ENCODE measurements around the gene ELFN2.

Gene ELFN2

GRCh38 chr22:37379722-37380121 lies 47.6 kb downstream of the ELFN2 start:
- Histone ChIP-seq H3K4me1 (ENCODE audit: insufficient read depth, low read length) (peaks cover 4% of the 10 kb centered on the region; the same call in 1 of the 2 replicates), H3K9me3 (ENCODE audit: control insufficient read depth, insufficient read depth, low read length) (no peaks in the 10 kb centered on the region), H3K9ac (ENCODE audit: low read depth, low read length) (no peak overlapping the region), H3K36me3 (ENCODE audit: insufficient read depth, low read length) (no peaks in the 10 kb centered on the region)

DNA sequence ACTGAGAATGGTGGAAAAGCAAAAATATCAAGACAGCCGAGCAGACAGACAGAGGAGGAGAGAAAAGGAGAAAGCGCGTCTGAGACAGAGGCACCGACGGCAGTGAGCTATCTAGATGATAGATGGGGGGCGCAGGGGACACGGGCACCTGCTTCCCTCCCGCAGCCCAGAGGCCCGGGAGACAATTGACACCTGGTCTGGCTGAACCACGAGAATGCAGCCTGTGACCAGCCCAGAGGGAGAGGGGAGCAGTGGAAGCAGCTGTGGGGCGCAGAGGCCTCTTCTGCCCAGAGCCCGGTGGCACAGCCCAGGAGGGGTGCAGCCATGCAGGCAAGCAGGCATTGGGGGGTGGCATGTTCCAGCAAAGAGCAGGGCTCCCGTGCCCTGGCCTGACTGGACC lies 48.2 kb downstream of the ELFN2 start:
- H3K4me1 ChIP-seq (ENCODE audit: insufficient read depth, low read length): peaks cover 4% of the 10 kb centered on the region; the same call in 1 of the 2 replicates
- H3K36me3 ChIP-seq (ENCODE audit: insufficient read depth, low read length): no peaks in the 10 kb centered on the region
- H3K9me3 ChIP-seq (ENCODE audit: control insufficient read depth, insufficient read depth, low read length): no peaks in the 10 kb centered on the region
- H3K9ac ChIP-seq (ENCODE audit: low read depth, low read length): no peak overlapping the region

GRCh38 chr22:37378642-37379058 lies 48.6 kb downstream of the ELFN2 start:
- Histone ChIP-seq H3K9me3 (ENCODE audit: control insufficient read depth, insufficient read depth, low read length) (no peaks in the 10 kb centered on the region), H3K9ac (ENCODE audit: low read depth, low read length) (no peak overlapping the region), H3K36me3 (ENCODE audit: insufficient read depth, low read length) (no peaks in the 10 kb centered on the region), H3K4me1 (ENCODE audit: insufficient read depth, low read length) (peaks cover 4% of the 10 kb centered on the region; the same call in 1 of the 2 replicates)

- H3K4me1 ChIP-seq (ENCODE audit: insufficient read depth, low read length): peaks cover 4% of the 10 kb centered on the region; the same call in 1 of the 2 replicates
- H3K9me3 ChIP-seq (ENCODE audit: control insufficient read depth, insufficient read depth, low read length): no peaks in the 10 kb centered on the region
- no peaks in the 10 kb centered on the region for H3K36me3 ChIP-seq (ENCODE audit: insufficient read depth, low read length)
- H3K9ac ChIP-seq (ENCODE audit: low read depth, low read length): no peak overlapping the region
Measured at GRCh38 chr22:37377927-37378326, 49.4 kb downstream of the ELFN2 start.

DNA sequence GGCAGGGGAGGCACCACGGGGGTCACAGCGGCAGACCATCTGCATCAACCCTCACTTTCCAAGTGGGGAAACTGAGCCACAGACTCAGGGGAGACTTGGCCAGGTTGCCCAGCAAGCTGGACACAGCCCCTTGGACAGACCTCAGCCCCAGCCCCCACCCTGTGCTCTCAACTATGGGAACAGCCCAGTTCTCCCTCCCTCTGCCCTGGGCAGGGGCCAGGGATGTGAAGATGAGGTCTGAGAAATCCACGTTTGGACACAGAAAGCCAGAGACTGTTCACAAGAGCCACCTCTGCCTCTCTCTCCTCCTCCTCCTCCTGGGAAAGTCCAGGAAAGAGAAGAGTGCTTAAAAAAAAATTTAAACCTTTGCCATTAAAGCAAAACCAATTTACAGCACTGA lies 50.1 kb downstream of the ELFN2 start:
- H3K36me3 ChIP-seq (ENCODE audit: insufficient read depth, low read length): no peaks in the 10 kb centered on the region
- H3K9ac ChIP-seq (ENCODE audit: low read depth, low read length): no peak overlapping the region
- peaks cover 4% of the 10 kb centered on the region; the same call in 1 of the 2 replicates for H3K4me1 ChIP-seq (ENCODE audit: insufficient read depth, low read length)
- H3K9me3 ChIP-seq (ENCODE audit: control insufficient read depth, insufficient read depth, low read length): no peaks in the 10 kb centered on the region

DNA sequence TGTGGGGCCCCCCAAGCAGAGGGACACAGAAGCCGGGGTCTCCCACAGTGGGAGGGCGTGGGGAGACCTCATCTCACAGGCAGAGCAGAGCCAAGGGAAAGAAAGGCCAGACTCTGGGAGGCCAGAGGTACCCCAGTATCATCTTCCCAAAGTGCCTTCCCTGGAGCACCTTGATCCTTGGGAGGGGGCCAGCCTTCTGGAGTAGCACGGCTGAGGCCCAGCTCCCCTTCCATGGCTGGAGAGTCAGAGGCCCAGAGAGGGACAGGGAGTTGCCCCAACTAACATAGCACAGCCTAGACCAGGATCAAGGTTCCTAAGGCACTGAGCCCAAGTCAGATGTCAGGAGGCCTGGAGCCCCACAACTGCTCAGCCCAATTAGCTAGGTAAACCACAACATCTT lies 50.6 kb downstream of the ELFN2 start:
- H3K9ac ChIP-seq (ENCODE audit: low read depth, low read length): no peak overlapping the region
- H3K9me3 ChIP-seq (ENCODE audit: control insufficient read depth, insufficient read depth, low read length): no peaks in the 10 kb centered on the region
- peaks cover 4% of the 10 kb centered on the region; the same call in 1 of the 2 replicates for H3K4me1 ChIP-seq (ENCODE audit: insufficient read depth, low read length)
- H3K36me3 ChIP-seq (ENCODE audit: insufficient read depth, low read length): no peaks in the 10 kb centered on the region

- Histone ChIP-seq H3K36me3 (ENCODE audit: insufficient read depth, low read length) (no peaks in the 10 kb centered on the region), H3K9me3 (ENCODE audit: control insufficient read depth, insufficient read depth, low read length) (no peaks in the 10 kb centered on the region), H3K9ac (ENCODE audit: low read depth, low read length) (no peak overlapping the region), H3K4me1 (ENCODE audit: insufficient read depth, low read length) (no peaks in the 10 kb centered on the region)
Measured at GRCh38 chr22:37375801-37376200, 51.5 kb downstream of the ELFN2 start.

GRCh38 chr22:37374571-37374970 lies 52.7 kb downstream of the ELFN2 start:
- Histone ChIP-seq H3K9ac (ENCODE audit: low read depth, low read length) (no peak overlapping the region), H3K4me1 (ENCODE audit: insufficient read depth, low read length) (no peaks in the 10 kb centered on the region), H3K36me3 (ENCODE audit: insufficient read depth, low read length) (no peaks in the 10 kb centered on the region), H3K9me3 (ENCODE audit: control insufficient read depth, insufficient read depth, low read length) (no peaks in the 10 kb centered on the region)

- H3K9me3 ChIP-seq (ENCODE audit: control insufficient read depth, insufficient read depth, low read length): no peaks in the 10 kb centered on the region
- no peak overlapping the region for H3K9ac ChIP-seq (ENCODE audit: low read depth, low read length)
- peaks cover 6% of the 10 kb centered on the region; the same call in 1 of the 2 replicates for H3K4me1 ChIP-seq (ENCODE audit: insufficient read depth, low read length)
- H3K36me3 ChIP-seq (ENCODE audit: insufficient read depth, low read length): no peaks in the 10 kb centered on the region
Measured at GRCh38 chr22:37373451-37373850, 53.8 kb downstream of the ELFN2 start.

DNA sequence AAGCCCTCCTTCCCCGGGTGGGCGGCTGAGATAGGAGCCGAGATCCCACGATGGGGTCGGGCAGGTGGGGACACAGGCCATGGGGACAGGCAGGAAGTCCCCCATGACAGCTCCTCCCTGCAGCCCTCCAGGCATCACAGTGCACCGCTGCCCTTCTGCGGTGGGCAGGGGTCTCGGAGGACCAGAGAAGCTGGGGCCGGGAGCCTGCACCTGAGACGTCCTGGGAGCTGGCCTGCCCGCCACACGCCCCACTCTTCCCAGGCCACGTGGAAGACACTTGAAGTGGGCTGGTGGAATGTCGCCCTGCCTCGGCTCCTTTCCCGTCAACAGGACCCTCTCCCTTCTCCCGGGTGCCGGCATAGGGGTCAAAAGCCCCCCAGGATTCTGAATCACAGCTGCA lies 55.4 kb downstream of the ELFN2 start:
- Histone ChIP-seq H3K9ac (ENCODE audit: low read depth, low read length) (no peak overlapping the region), H3K36me3 (ENCODE audit: insufficient read depth, low read length) (no peaks in the 10 kb centered on the region), H3K9me3 (ENCODE audit: control insufficient read depth, insufficient read depth, low read length) (no peaks in the 10 kb centered on the region), H3K4me1 (ENCODE audit: insufficient read depth, low read length) (peaks cover 6% of the 10 kb centered on the region; the same call in 1 of the 2 replicates)

- Histone ChIP-seq H3K36me3 (ENCODE audit: insufficient read depth, low read length) (no peaks in the 10 kb centered on the region), H3K4me1 (ENCODE audit: insufficient read depth, low read length) (peaks cover 6% of the 10 kb centered on the region; the same call in 1 of the 2 replicates), H3K9me3 (ENCODE audit: control insufficient read depth, insufficient read depth, low read length) (no peaks in the 10 kb centered on the region), H3K9ac (ENCODE audit: low read depth, low read length) (no peak overlapping the region)
Measured at GRCh38 chr22:37371491-37371890, 55.8 kb downstream of the ELFN2 start.

GRCh38 chr22:37370306-37370979 lies 56.8 kb downstream of the ELFN2 start:
- H3K4me1 ChIP-seq (ENCODE audit: insufficient read depth, low read length): peaks cover 6% of the 10 kb centered on the region; the same call in 1 of the 2 replicates
- H3K9ac ChIP-seq (ENCODE audit: low read depth, low read length): no peak overlapping the region
- no peaks in the 10 kb centered on the region for H3K36me3 ChIP-seq (ENCODE audit: insufficient read depth, low read length)
- no peaks in the 10 kb centered on the region for H3K9me3 ChIP-seq (ENCODE audit: control insufficient read depth, insufficient read depth, low read length)

DNA sequence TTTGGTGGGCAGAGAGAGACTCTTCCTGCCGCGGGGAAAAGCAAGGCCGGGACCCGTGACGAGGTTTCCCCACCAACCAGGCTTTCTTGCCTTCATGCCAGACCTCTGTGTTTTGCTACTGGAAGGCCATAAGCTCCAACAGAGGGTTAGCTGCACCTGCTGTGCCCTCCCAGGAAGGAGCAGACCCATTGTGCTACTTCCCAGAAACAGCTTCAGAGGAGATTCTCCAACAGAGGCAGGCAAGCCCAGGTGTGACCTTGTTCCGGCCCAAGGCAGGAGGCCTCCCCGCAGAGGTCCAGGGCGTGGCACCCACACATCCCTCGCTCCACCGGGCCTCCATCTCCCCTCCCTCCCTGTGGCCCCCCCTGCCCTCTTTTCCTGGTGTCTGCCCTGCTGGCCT lies 57.8 kb downstream of the ELFN2 start:
- H3K4me1 ChIP-seq (ENCODE audit: insufficient read depth, low read length): peaks cover 6% of the 10 kb centered on the region; the same call in 1 of the 2 replicates
- H3K9me3 ChIP-seq (ENCODE audit: control insufficient read depth, insufficient read depth, low read length): no peaks in the 10 kb centered on the region
- no peaks in the 10 kb centered on the region for H3K36me3 ChIP-seq (ENCODE audit: insufficient read depth, low read length)
- H3K9ac ChIP-seq (ENCODE audit: low read depth, low read length): no peak overlapping the region

GRCh38 chr22:37368058-37368457 lies 59.2 kb downstream of the ELFN2 start:
- peaks cover 6% of the 10 kb centered on the region; the same call in 1 of the 2 replicates for H3K4me1 ChIP-seq (ENCODE audit: insufficient read depth, low read length)
- no peaks in the 10 kb centered on the region for H3K36me3 ChIP-seq (ENCODE audit: insufficient read depth, low read length)
- no peaks in the 10 kb centered on the region for H3K9me3 ChIP-seq (ENCODE audit: control insufficient read depth, insufficient read depth, low read length)
- no peak overlapping the region for H3K9ac ChIP-seq (ENCODE audit: low read depth, low read length)

DNA sequence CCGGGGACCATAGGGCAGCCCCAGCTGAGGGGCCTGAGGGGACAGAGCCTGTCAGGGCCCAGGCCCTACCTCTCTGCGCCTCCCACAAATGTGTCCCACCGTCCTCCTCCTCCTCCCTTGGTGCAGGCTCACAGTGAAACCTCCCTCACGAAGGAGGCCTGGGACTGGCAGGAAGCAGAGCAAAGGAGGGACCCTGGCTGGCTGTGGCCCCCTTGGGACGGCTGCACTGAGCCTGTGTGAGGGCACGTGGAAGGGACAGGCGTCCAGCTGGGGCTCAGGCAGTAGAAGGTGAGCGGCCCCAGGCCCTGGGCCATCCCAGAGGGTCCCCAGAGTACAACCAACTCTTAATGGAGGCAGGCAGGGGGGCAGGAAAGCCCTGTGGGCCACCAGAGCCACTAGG lies 60.7 kb downstream of the ELFN2 start:
- Histone ChIP-seq H3K4me1 (ENCODE audit: insufficient read depth, low read length) (peaks cover 6% of the 10 kb centered on the region; the same call in 1 of the 2 replicates), H3K36me3 (ENCODE audit: insufficient read depth, low read length) (no peaks in the 10 kb centered on the region), H3K9me3 (ENCODE audit: control insufficient read depth, insufficient read depth, low read length) (no peaks in the 10 kb centered on the region), H3K9ac (ENCODE audit: low read depth, low read length) (no peak overlapping the region)

Measured in ES-I3 (cell line).